H1 (cell line): ENCODE results near the gene FBXO34. TPM values are rescaled to one million over a fixed set of nuclear protein-coding genes. Genes with fewer than 3 reads are reported as not detected.

Experiments used
- FOSL1 ChIP-seq: IDR thresholded peaks from 2 replicates; pipeline ENCODE4 v1.6.1; 2011; ENCODE audit warnings: mild to moderate bottlenecking, low read depth, low read length, moderate library complexity; ENCODE audit not compliant: insufficient read depth
- polyA plus RNA-seq, 7 experiments: library from polyadenylated mRNA; depleted of rRNA in 3 of 7; stranded (reverse) in 5 of 7; unstranded in 2 of 7; fragments of >200 nt in 5 of 7; fragments of 200-250 nt in 2 of 7; gene quantifications; 1 replicate in 5 of 7; 2 replicates in 1 of 7; 4 replicates in 1 of 7; pipeline versions ENCODE4 v1.2.1 to v1.2.3, GENCODE V29; 2011 to 2013; ENCODE audit warnings: missing spikeins in 2 of 7, mixed read lengths in 2 of 7
- total RNA-seq: library from RNA; stranded (reverse); fragmentation: NEBNext Ultra II Directional; extraction: Animal tissue kit (Norgen Biotek cat#: 25700); gene quantifications from 2 replicates; pipeline ENCODE4 v1.2.1, GENCODE V29; 2021

Gene FBXO34
- total and polyA plus RNA-seq, 2 of the 8 experiments (the other 6 are each of a cell fraction or from before 2014, with no cell fraction given) = 7.0 to 14.4 TPM

GRCh38 chr14:55303691-55304145 lies 32.5 kb downstream of the FBXO34 start (continued):
- no peak for TF ChIP-seq FOSL1
